IPS-11a (cell line): ENCODE data around the gene RFTN1.

ENCODE experiments used
- H3K4me3 ChIP-seq: one replicate; pipeline ENCODE4 v1.5.1; 2013; ENCODE audit warnings: low read depth, low read length, control low read depth

Gene RFTN1

GRCh38 chr3:16470590-16470989, 42.9 kb downstream of the RFTN1 start:
- H3K4me3 ChIP-seq, result no peak overlapping the region

GRCh38 chr3:16468336-16469098, 45.0 kb downstream of the RFTN1 start:
- H3K4me3 ChIP-seq, result no peak overlapping the region

DNA sequence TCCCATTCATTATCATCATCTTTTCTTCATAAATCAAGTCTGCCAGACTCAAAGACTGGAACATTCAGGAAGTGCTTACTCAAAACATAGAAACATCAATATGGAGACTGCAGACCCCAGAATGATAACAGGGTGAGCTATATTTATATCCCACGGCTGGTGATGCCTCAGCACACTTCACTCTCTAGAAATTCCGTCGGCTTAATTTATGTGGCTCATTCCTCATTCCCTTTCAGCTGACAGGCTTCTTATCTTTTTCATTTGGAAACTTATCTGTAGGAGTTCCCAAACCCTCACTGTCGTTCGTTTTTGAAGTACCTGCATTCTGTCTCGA, 45.5 kb downstream of the RFTN1 start:
- no peak overlapping the region for H3K4me3 ChIP-seq

DNA sequence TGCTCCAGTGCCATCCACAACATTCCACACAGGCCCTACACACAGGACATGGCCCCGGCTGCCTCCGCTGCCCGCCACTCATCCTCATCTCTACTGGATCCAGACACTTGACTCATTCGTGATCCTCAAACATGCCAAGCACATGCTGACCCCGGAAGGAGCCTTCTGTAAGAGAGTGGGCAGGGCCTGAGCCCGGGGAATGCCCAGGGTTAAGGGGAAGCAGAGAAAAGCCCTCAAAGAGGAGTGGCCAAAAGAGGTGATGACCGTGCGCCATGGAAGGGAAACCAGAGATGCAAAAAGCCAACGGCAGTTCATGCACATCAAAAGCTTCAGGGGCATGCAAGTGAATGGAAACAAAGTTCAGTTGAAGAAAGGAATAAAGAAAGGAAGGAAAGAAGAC, 46.1 kb downstream of the RFTN1 start:
- no peak overlapping the region for H3K4me3 ChIP-seq

DNA sequence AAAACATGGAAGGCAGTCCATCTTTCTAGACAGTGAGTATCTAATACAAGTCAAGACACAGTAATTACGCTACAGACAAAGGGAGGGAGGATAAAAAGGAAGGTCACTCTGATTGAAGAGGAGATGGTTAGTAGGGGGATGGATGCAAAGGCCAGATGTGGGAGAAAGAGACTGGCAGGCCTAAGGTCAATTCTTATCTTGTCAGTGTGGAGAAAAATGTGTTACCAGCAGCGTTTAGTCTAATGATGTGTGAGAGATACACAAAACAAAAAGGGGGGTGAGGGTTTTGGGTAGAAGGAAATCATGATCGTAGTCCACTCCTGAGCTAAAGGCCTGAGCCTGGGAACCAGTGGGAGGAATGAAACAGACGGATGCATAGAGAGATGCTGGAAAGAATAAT, 46.7 kb downstream of the RFTN1 start:
- H3K4me3 ChIP-seq, result no peak overlapping the region

- H3K4me3 ChIP-seq, result no peak overlapping the region
These were observed 48.9 kb downstream of the RFTN1 start for GRCh38 chr3:16464511-16465148.

- H3K4me3 ChIP-seq, result no peak overlapping the region
These were observed 49.6 kb downstream of the RFTN1 start for GRCh38 chr3:16463914-16464313.

GRCh38 chr3:16463119-16463518, 50.4 kb downstream of the RFTN1 start:
- no peak overlapping the region for H3K4me3 ChIP-seq

DNA sequence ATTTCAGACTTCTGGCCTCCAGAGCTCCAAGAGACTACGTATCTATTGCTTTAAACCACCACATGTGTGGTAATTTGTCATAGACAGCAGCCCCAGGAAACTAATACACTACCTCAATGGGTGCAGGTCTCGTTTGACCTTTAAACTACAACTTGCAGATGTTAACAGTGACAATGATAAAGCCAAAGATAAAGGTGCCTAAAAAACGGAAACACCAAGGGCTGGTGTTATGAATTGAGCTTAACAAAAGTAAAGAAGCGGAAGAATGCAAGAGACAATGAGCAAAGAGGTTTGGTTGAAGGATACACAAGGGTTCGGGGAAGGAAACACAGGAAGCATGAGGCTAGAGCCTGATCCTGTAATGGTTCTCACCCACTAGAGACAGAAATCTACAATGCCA, 50.8 kb downstream of the RFTN1 start:
- no peak overlapping the region for H3K4me3 ChIP-seq

DNA sequence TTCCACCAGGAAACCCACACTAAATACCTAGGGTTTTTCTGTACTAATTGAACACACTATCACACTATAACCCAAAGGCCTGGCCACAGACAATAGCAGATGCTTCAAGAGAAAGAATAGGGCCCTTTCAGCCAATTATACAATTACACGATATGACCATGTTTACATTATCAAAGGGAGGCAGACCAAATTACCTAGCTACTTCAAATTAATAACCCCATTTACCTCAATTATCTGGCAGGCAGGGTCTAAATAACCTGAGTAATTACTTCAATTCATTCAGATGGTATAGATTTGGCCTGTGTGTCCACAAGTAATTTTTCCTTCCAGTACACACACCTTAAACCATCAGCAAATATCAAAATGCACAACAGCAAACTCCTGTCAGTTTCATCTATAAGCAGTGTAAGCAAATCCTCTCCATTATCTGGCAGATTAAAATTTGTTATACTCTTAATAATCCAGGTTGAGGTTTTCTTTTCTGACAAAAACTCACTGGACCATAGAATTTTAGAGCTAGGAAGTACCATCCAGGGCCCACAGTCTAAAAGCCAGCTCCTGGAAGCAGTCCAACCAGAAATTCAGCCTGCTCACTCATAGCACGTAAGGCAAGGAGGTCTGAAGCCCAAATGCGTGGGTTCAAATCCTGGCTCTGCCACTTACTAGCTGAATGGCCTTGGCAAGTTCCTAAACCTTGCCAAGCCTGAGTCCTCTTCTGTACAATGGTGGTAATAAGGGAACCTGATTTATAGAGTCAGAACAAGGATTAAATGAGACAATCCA, 51.8 kb downstream of the RFTN1 start:
- H3K4me3 ChIP-seq, result no peak overlapping the region

DNA sequence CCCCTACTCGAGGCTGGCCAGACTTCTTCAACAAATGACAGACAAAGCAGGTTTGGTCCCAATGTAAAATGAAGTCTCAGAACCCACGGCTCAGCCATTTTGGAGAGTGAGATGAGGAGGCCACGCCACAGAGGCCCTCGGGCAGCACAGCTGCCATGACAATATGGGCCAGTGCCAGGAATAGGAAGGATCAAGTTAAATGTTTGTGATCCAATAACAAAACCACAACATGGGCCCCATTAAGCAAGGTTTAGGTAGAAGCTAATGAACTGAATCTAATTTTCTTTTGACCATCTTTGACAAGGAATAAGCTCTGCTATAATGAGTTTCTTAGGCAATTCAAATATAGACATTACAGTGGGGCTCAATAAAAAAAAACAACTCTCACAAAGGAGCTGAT, 52.6 kb downstream of the RFTN1 start:
- no peak overlapping the region for H3K4me3 ChIP-seq

- H3K4me3 ChIP-seq, result no peak overlapping the region
These were observed 53.2 kb downstream of the RFTN1 start for GRCh38 chr3:16460273-16460672.

DNA sequence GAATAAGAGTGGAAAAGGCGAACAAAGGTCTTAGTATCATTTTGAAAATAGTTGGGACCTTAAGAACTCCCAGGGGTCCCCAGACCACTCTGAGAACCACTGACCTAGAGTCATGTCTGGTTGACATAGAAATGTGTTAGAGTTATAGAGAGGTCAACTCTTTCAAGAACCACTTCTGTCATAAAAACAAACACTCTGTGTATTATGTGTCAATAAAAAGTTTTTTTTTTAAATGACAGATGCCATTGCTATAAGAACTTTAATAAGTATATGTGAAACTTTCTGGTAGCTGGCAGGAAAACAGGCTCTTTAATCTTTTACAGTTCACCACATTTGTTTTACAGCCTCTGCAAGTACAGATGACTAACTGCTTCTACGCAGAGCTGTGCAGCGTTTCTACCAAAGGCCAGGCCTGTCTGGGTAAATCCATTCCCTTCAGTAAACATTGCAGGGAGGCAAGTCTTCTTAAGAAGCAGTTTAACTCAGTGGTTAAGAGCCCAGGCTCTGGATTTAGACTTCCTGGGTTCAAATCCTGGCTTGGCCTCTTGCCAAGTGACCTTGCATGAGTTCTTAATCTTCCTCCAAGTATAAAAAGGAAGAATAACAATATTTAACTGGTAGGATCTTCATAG, 56.6 kb downstream of the RFTN1 start:
- no peak overlapping the region for H3K4me3 ChIP-seq

- no peak overlapping the region for H3K4me3 ChIP-seq
These were observed 57.5 kb downstream of the RFTN1 start for GRCh38 chr3:16455966-16456365.

DNA sequence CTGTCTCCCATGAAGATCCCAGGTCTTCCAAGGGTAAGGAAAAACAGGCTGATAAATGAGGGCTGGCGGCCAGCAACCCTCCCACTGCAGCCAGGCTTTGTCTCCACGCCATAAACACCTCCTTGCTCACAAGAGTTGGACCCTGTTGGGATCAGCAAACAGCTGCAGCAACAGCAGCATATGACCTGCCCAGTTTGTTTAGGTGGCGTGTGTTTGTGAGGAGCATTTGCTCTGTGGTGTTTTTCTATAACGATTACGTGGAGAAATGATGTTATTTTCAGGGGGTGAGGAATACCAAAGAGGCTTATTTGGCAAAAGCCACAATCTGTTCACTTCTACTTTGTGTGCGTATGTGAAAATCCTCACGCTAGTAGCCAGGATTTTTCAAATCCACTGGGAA, 58.5 kb downstream of the RFTN1 start:
- H3K4me3 ChIP-seq, result no peak overlapping the region

DNA sequence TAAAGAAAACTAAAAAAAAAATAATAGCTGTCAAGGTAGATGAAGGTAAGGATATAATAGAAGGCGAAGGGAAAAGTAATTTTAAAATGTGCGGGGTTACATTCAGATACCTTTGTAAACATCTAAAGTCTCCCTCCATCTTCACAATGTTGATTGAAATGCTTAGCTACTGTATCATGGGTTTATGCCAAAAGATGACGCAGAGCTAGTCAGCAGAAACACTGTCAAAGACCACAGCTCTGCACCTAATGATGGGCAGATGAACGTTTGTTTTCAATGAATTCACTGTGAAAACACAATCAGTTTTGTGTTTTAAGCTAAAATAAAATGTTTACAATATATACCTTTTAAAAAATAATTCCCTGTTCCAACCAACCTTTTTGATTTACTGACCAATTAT, 61.2 kb downstream of the RFTN1 start:
- no peak overlapping the region for H3K4me3 ChIP-seq

GRCh38 chr3:16449369-16449768, 64.1 kb downstream of the RFTN1 start:
- no peak overlapping the region for H3K4me3 ChIP-seq

DNA sequence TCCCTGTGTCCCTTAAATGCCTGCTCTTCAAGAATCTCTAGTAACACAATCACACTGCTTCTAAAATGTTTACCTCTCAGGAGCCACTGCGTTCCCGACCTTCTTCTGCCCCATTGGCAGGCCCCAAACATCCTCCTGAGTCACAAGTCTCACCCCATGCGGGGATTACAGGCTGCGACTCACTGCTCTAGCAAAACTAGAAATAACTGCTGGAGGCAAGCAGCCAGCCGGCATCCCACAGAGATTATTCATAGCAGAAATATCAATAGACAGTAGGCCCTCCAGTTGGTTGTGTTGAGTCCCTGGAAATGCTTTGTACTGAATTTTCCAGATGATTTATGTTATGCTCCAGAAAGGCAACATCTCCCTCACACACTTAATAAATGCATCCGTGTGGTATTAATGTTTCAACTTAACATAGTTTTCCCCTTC, 64.8 kb downstream of the RFTN1 start:
- no peak overlapping the region for H3K4me3 ChIP-seq

- no peak overlapping the region for H3K4me3 ChIP-seq
These were observed 66.4 kb downstream of the RFTN1 start for GRCh38 chr3:16447135-16447534.

DNA sequence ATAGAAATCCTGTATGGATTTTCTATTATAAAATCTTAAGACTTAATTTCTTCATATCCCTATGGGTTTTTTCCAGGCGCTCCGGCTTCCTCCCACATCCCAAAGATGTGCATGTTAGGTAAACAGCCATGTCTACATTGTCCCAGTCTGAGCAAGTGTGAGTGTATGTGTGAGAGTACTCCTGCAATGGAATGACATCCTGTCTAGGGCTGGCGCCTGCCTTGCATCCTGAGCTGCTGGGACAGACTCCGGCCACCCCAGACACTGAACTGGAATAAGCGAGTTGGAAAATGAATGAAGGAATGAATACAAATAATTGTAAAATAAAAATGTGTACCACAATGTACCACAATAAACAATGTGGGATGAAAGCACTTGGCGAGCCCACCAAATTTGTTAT, 69.2 kb downstream of the RFTN1 start:
- no peak overlapping the region for H3K4me3 ChIP-seq

DNA sequence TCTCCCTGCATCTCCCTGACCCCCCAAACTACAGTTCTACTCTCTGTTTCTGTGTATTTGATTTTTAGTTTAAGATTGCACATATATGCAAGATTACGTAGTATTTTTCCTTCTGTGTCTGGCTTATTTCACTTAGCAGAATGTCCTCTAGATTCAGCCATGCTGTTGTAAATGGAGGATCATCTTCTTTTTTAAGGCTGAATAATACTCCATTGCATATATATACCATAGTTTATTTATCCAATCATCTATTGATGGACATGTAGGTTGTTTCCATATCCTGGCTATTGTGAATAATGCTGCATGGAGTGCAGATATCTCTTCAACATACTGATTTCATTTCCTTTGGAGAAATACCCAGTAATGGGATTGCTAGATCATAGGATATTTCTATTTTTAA, 70.8 kb downstream of the RFTN1 start:
- no peak overlapping the region for H3K4me3 ChIP-seq
